Mucosa of rectum (tissue), 2 donors: ENCODE data around the gene PLXND1.
A peak's percentile ranks its signal among the peaks of the same experiment; 100 is the strongest.

Experiments
- H3K27ac ChIP-seq, 2 donors: one replicate each; pipeline ENCODE4 v1.7.0; 2013; ENCODE audit warnings: inconsistent platforms in 2 of 2, low read depth in 2 of 2, low read length in 2 of 2
- H3K27me3 ChIP-seq, 2 donors: one replicate each; pipeline ENCODE4 v1.7.0; 2013; ENCODE audit warnings: low read length in 2 of 2; ENCODE audit not compliant: control insufficient read depth in 2 of 2, insufficient read depth in 2 of 2
- H3K36me3 ChIP-seq, 2 donors: one replicate each; pipeline ENCODE4 v1.7.0; 2013; ENCODE audit warnings: low read length in 2 of 2; ENCODE audit not compliant: control insufficient read depth in 2 of 2, insufficient read depth in 2 of 2
- H3K4me1 ChIP-seq, 2 donors: one replicate each; pipeline ENCODE4 v1.7.0; 2013; ENCODE audit warnings: low read length in 2 of 2, mild to moderate bottlenecking in 1 of 2; ENCODE audit not compliant: control insufficient read depth in 2 of 2, insufficient read depth in 2 of 2
- H3K4me3 ChIP-seq, 2 donors: one replicate each; pipeline ENCODE4 v1.7.0; 2013; ENCODE audit warnings: low read length in 2 of 2
- H3K9ac ChIP-seq, 2 donors: one replicate each; pipeline ENCODE4 v1.7.0; 2013; ENCODE audit warnings: low read length in 2 of 2, low read depth in 1 of 2, mild to moderate bottlenecking in 1 of 2
- H3K9me3 ChIP-seq, 2 donors: one replicate each; pipeline ENCODE4 v1.7.0; 2013; ENCODE audit warnings: low read length in 2 of 2; ENCODE audit not compliant: control insufficient read depth in 2 of 2
- donor health status: healthy.
- donor health status: Normal muscosa, but diverticular disease.

PLXND1 gene

DNA sequence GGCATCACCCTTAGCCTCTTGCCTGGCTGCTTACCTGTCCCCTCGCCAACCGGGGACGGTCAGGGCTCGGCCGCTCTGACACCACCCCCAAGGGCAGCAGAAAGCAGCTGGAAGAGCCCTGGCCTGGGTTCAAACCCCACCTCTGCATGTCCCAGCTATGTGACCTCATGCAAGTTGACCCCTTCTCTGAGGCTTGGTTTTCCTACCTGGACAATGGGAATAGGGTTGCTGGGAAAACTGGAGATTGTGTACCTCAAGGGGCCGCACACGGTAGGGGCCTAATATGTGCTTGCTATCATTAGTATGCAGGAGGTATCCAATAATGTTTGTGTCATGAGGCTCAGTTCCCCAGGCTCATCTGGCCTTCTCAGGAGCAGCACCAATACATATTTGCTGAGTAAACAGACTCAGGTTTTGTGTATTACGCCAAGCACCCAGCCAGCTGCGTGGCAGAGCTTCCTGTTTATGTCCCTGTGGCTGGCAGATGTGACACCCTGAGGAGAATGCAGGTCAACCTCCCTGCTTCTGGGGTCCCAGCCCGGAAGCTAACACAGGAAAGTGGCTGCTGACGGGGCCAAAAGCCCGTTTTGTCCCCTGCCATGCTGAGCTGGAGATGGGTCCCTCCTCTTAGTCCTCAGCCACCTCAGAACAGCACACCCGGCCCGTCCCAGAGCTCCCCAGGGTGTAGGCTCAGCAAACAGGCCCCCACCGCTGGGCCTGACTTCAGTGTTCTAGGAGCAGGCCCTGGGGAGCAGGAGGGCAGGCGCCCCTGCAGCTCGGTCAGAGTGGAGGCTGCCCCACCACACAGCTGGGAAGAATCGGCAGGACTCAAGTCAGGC lies 29.7 kb downstream of the PLXND1 start:
- peaks cover 17 to 24% of the 10 kb centered on the region in 2 donors for H3K4me1 ChIP-seq
- no peak overlapping the region for H3K9ac ChIP-seq
- no peaks in the 10 kb centered on the region for H3K9me3 ChIP-seq
- H3K27me3 ChIP-seq, result no peaks in the 10 kb centered on the region
- H3K27ac ChIP-seq, result peak overlapping the region; percentile 77 to 79
- H3K36me3 ChIP-seq, result peaks cover 3 to 5% of the 10 kb centered on the region in 2 donors
- H3K4me3 ChIP-seq, result no peak overlapping the region

DNA sequence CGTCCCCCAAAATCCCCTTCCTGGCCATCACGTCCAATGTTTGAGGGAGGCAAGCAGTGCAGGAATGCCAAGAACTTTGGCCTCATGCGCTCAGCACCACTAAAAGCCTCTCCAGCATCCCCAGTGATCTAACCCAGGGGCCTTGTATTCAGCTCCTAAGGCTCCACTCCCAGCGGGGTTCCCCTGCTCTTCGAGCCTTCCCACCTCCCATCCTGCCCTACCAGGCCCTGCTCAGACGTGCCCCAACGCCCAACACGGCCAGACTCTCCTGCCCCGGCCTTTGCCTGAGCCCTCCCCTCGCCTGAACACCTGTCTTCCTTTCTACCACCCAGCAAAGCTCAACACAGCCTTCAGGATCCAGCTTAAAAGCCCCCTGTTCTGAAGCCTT lies 30.5 kb downstream of the PLXND1 start:
- no peaks in the 10 kb centered on the region for H3K27me3 ChIP-seq
- no peak overlapping the region for H3K4me3 ChIP-seq
- peak overlapping the region in 1 of 2 donors; percentile 77 for H3K27ac ChIP-seq

DNA sequence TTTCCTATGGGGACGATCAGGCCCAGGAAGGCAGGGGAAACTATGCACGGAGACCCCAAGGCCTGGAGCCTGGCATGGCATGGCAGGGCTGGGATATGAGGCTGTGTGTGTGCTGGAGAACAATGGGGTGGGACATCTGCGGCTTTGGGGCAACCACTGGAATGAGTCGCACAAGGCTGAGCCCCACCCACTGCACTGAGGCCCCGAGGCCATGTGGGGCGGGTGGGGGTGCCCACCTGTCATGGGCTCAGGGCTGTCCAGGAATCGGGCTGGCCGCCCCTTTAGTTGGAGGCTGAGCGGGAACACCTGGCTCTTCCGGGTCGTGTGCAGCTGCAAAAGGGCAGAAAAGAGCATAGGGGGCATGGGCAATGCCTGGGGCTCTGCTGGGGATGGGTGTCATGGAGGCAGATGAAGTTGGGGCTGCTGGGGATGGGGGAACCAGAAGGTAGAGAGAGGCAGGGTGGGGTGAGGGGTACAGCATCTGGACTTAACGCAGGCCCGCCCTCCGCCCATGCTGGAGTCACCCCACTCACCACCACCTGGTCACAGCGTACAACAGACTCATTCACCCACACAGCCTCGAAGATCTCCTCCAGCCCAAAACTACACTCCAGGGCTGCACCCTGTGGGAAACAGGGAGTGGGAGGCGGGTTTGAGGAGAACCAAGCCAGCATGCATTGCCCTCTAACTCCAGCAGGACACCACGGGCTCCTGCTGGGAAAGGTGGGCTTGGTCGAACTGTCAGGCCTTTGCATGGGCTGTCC lies 31.1 kb downstream of the PLXND1 start:
- H3K27me3 ChIP-seq, result no peaks in the 10 kb centered on the region
- no peaks in the 10 kb centered on the region for H3K9me3 ChIP-seq
- no peak overlapping the region for H3K27ac ChIP-seq
- H3K4me1 ChIP-seq, result peaks cover 17 to 24% of the 10 kb centered on the region in 2 donors
- peaks cover 3 to 6% of the 10 kb centered on the region in 2 donors for H3K36me3 ChIP-seq
- no peak overlapping the region for H3K4me3 ChIP-seq
- H3K9ac ChIP-seq, result no peak overlapping the region

More for the DNA sequence above, 30.5 kb downstream of the PLXND1 start:
- no peaks in the 10 kb centered on the region for H3K9me3 ChIP-seq
- peaks cover 2 to 3% of the 10 kb centered on the region in 2 donors for H3K36me3 ChIP-seq
- H3K9ac ChIP-seq, result no peak overlapping the region
- H3K4me1 ChIP-seq, result peaks cover 17 to 24% of the 10 kb centered on the region in 2 donors

DNA sequence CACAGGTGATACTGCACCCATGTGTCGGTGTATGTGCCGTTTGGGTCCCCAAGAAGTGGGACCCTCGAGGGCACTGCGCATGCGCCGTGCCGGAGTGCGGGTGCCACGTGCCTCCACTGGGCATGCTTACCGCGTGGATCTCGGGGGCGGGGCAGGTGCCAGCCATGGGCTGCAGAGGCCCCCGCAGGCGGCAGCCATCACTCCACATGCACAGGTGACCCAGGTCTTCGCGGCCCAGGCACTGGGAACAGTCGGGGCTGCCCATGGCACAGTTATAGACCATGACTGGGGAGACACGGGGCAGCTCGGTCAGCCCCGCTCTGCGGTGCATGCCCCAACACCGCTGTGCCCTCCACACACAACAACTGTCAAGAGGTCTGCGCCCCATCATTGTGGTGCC lies 32.3 kb downstream of the PLXND1 start:
- H3K9ac ChIP-seq, result no peak overlapping the region
- peaks cover 6 to 10% of the 10 kb centered on the region in 2 donors for H3K36me3 ChIP-seq
- no peak overlapping the region for H3K27ac ChIP-seq
- H3K9me3 ChIP-seq, result no peaks in the 10 kb centered on the region
- no peaks in the 10 kb centered on the region for H3K27me3 ChIP-seq
- H3K4me3 ChIP-seq, result no peak overlapping the region
- peaks cover 17 to 24% of the 10 kb centered on the region in 2 donors for H3K4me1 ChIP-seq

DNA sequence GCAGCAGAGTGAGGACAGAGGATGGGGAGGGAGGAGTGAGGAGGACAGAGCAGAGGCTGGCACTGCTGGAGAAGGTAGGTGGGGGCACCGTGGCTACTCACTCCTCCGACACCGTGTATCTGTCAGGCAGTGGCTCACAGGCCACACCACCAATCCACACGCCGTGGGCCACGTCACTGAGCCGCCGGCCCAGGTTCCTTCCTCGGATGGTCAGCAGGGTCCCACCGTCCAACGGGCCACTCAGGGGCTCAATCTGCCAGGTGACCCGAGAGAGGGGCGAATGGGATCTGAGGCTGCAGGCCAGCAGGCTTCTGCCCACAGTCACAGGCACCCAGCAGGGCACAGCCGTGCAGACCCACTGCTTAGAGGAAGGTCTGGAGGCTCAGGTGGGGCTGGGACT lies 33.0 kb downstream of the PLXND1 start:
- no peaks in the 10 kb centered on the region for H3K27me3 ChIP-seq
- peaks cover 6 to 10% of the 10 kb centered on the region in 2 donors for H3K36me3 ChIP-seq
- H3K9ac ChIP-seq, result no peak overlapping the region
- H3K9me3 ChIP-seq, result no peaks in the 10 kb centered on the region
- H3K4me3 ChIP-seq, result no peak overlapping the region
- peaks cover 17 to 24% of the 10 kb centered on the region in 2 donors for H3K4me1 ChIP-seq
- H3K27ac ChIP-seq, result no peak overlapping the region

DNA sequence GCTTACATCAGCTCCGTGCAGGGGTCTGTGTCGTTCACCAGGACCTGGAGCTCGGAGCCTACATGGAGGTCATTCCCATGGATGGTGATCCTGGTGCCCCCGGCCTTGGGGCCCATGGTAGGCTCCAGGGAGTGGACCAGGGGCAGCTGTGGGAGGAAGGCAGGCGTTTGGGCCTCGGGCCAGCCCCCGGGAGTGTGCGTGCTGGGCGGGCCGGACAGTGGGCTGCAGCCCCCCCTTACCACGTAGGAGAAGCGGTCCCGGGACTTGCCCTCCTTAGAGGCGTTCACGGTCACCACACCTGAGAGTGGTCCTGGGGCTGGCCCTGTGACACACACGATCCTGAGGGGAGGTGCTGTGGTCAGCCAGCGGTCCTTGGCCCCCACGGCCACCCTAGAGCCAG lies 33.9 kb downstream of the PLXND1 start:
- Histone ChIP-seq H3K4me3 (no peak overlapping the region), H3K4me1 (peaks cover 13 to 16% of the 10 kb centered on the region in 2 donors), H3K27me3 (no peaks in the 10 kb centered on the region), H3K9ac (no peak overlapping the region), H3K36me3 (peaks cover 6 to 10% of the 10 kb centered on the region in 2 donors), H3K27ac (no peak overlapping the region), H3K9me3 (no peaks in the 10 kb centered on the region)

DNA sequence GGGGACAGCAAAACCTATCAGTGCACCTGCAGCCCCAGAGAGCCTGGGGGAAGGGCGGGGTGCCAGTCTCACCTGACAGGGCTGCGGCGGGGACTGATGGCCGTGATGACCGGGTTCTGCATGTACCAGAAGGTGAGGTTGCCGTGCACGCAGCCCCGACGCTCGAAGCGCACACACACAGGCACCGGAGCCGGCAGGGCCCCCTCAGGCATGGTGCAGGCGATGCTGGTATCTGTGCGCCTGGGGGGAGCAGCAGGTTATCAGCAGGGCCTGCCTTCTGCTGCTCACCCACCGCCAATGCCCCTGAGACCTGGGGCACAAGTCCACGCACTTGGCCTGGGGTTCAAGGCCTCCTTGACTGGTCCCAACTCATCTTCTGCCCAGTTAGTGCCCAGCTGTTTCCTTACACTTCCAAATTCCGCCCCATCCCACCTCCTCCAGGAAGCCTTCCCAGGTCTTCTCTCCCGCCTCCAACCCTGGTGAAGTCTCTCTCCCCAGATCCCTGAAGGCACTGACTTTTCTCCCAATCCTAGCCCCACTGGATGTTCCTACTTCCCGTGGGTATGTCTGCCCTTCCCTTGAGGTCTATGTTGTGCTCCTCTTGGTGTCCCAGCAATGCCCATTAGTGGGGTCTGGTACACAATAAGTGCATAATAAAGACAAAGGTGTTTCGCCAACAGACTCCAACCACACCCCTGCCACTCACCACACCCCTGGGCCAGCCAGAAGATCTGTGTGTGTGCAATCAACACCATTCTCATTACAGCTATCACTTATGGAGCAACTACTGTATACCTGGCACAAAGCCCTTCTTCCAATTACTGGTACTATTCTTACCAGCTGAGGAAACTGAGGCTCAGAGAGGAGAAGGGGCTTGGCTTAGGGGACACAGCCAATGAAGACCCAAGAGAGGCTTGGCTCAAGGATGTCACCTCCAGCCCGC lies 34.6 kb downstream of the PLXND1 start:
- Histone ChIP-seq H3K27me3 (no peaks in the 10 kb centered on the region), H3K4me1 (peaks cover 10 to 14% of the 10 kb centered on the region in 2 donors), H3K36me3 (peaks cover 6 to 14% of the 10 kb centered on the region in 2 donors), H3K27ac (no peak overlapping the region), H3K4me3 (no peak overlapping the region), H3K9me3 (no peaks in the 10 kb centered on the region), H3K9ac (no peak overlapping the region)

DNA sequence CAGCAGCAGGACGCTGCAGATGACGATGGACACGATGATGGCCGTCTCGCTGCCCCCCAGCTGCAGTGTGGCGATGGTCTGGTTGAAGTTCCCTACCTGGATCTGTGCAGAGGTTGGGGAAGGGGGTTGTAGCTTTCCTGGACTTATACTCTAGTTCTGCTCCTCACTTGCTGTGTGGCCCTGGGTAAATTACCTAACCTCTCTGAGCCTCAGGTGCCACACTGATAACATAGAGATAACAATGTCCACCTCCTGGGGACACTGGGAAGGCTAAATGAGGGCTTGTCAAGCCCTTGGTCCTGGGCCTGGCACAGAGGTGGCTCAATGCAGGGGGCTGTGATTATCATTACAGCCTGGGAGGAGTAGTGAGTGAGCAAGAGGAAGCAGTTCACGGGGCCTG lies 36.6 kb downstream of the PLXND1 start:
- H3K36me3 ChIP-seq, result peaks cover 9 to 18% of the 10 kb centered on the region in 2 donors
- no peak overlapping the region for H3K4me3 ChIP-seq
- H3K27me3 ChIP-seq, result no peaks in the 10 kb centered on the region
- no peak overlapping the region for H3K9ac ChIP-seq
- H3K4me1 ChIP-seq, result peaks cover 0 to 4% of the 10 kb centered on the region in 2 donors
- no peak overlapping the region for H3K27ac ChIP-seq
- H3K9me3 ChIP-seq, result no peaks in the 10 kb centered on the region

DNA sequence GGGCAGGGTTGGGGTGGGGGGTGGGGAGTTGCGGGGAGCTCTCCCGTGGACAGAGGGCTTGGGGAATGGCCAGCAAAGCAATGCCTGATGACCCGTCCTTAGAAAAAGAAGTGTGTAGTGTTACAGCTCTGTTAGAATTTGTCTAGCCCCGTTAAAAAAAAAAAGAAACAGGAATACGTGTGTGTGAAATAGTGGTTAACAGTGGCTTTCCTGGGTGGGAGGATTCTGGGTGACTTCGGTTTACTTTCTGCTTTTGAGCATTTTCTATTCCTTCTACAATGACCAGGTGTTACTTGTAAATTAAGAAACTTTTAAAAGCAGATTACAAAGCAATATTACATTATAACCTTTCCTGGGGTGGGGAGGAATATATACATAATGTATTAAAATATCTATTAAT lies 38.5 kb downstream of the PLXND1 start:
- Histone ChIP-seq H3K9ac (no peak overlapping the region), H3K4me1 (peaks cover 0 to 4% of the 10 kb centered on the region in 2 donors), H3K4me3 (no peak overlapping the region), H3K9me3 (no peaks in the 10 kb centered on the region), H3K27ac (no peak overlapping the region), H3K27me3 (no peaks in the 10 kb centered on the region), H3K36me3 (peaks cover 8 to 16% of the 10 kb centered on the region in 2 donors)
